ENCODE data around the gene CTIF. TPM values are rescaled to one million over a fixed set of nuclear protein-coding genes. Genes with fewer than 3 reads are reported as not detected.

CTIF gene
- total RNA-seq, 2 donors from 2014 or later = 30.6 to 61.2 TPM

GRCh38 chr18:48780913-48781162 is 242.0 kb downstream of the CTIF start:
- no peaks in the 10 kb centered on the region for H3K27me3 ChIP-seq
- H3K36me3 ChIP-seq = no peaks in the 10 kb centered on the region
- H3K27ac ChIP-seq = peak overlapping the region; percentile 91 to 98
- H3K4me1 ChIP-seq = peaks cover 0 to 83% of the 10 kb centered on the region in 2 donors
- DNase-seq (ENCODE audit: low spot score) = no peak
- peak overlapping the region in 1 of 2 donors; percentile 7 for H3K4me3 ChIP-seq
- TF ChIP-seq, protein P1, sequence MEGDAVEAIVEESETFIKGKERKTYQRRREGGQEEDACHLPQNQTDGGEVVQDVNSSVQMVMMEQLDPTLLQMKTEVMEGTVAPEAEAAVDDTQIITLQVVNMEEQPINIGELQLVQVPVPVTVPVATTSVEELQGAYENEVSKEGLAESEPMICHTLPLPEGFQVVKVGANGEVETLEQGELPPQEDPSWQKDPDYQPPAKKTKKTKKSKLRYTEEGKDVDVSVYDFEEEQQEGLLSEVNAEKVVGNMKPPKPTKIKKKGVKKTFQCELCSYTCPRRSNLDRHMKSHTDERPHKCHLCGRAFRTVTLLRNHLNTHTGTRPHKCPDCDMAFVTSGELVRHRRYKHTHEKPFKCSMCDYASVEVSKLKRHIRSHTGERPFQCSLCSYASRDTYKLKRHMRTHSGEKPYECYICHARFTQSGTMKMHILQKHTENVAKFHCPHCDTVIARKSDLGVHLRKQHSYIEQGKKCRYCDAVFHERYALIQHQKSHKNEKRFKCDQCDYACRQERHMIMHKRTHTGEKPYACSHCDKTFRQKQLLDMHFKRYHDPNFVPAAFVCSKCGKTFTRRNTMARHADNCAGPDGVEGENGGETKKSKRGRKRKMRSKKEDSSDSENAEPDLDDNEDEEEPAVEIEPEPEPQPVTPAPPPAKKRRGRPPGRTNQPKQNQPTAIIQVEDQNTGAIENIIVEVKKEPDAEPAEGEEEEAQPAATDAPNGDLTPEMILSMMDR (IDR thresholded peaks at IDR 0.05) = no peak
- H3K9me3 ChIP-seq = no peaks in the 10 kb centered on the region

GRCh38 chr18:48781163-48781987 is 242.5 kb downstream of the CTIF start:
- Histone ChIP-seq H3K4me1 (peaks cover 0 to 78% of the 10 kb centered on the region in 2 donors), H3K9me3 (no peaks in the 10 kb centered on the region), H3K27ac (peak overlapping the region; percentile 91 to 98), H3K4me3 (peak overlapping the region in 1 of 2 donors; percentile 7), H3K36me3 (no peaks in the 10 kb centered on the region), H3K27me3 (no peaks in the 10 kb centered on the region)
- TF ChIP-seq, protein P1 (IDR thresholded peaks at IDR 0.05) = no peak
- peak; percentile 99 for DNase-seq (ENCODE audit: low spot score)

DNA sequence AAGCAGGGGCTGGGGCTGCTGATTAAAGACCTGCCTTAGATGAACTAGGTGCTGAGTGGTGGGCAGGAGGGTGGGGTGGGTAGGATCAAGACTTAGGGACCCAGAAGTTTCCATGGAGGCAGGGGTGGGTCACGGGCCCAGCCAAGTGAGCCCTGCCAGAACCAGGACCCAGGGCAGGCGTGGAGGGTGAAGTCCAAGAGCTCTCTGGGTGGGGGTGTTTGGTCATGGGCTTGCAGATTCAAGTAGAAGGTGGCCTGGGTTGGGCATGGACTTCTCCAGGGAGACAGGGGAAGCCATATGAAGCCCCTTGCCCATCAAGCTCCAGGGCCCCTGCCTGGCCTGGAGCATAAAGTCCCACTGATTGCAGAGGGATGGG is 243.1 kb downstream of the CTIF start:
- Histone ChIP-seq H3K4me1 (peaks cover 0 to 75% of the 10 kb centered on the region in 2 donors), H3K27ac (peak overlapping the region; percentile 91 to 98), H3K4me3 (no peak overlapping the region), H3K9me3 (no peaks in the 10 kb centered on the region), H3K36me3 (no peaks in the 10 kb centered on the region), H3K27me3 (no peaks in the 10 kb centered on the region)
- DNase-seq (ENCODE audit: low spot score) = no peak
- TF ChIP-seq, protein P1 (IDR thresholded peaks at IDR 0.05) = no peak

DNA sequence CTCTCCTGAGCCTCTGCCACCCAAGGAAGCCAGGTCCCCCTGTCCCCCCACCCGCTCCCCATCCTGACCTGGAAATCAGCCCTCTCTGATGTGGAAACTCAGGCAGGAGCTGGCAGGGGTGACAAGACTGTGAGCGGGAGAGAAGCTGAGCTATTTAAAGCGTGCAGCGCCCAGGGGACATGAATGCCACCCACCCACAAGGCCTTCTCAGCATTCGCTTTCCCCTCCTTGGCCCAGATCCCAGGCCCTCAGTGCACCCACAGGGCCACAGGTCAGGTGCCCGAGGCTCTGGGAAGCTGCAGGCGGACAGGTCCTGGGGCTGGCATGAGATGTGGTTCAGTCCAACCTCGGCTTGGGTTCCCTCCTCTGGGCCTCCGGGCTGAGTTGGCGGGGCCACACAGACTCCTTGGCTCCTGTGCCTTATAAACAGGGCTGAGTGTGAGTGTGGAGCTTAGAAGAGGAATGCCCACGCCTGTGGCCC is 243.6 kb downstream of the CTIF start:
- peak overlapping the region; percentile 91 to 98 for H3K27ac ChIP-seq
- no peaks in the 10 kb centered on the region for H3K36me3 ChIP-seq
- peak; percentile 78 for DNase-seq (ENCODE audit: low spot score)
- no peaks in the 10 kb centered on the region for H3K9me3 ChIP-seq
- H3K27me3 ChIP-seq = no peaks in the 10 kb centered on the region
- TF ChIP-seq, protein P1 (IDR thresholded peaks at IDR 0.05) = no peak
- no peak overlapping the region for H3K4me3 ChIP-seq
- H3K4me1 ChIP-seq = peaks cover 0 to 75% of the 10 kb centered on the region in 2 donors

GRCh38 chr18:48783616-48784520 is 245.0 kb downstream of the CTIF start:
- peaks cover 0 to 75% of the 10 kb centered on the region in 2 donors for H3K4me1 ChIP-seq
- H3K9me3 ChIP-seq = no peaks in the 10 kb centered on the region
- no peak for DNase-seq (ENCODE audit: low spot score)
- peak overlapping the region; percentile 91 to 98 for H3K27ac ChIP-seq
- TF ChIP-seq, protein P1 (IDR thresholded peaks at IDR 0.05) = no peak
- H3K36me3 ChIP-seq = no peaks in the 10 kb centered on the region
- H3K4me3 ChIP-seq = no peak overlapping the region
- no peaks in the 10 kb centered on the region for H3K27me3 ChIP-seq

Measured in right atrium auricular region (tissue), 2 donors.